ENCODE results near the gene ACBD4.

DNA sequence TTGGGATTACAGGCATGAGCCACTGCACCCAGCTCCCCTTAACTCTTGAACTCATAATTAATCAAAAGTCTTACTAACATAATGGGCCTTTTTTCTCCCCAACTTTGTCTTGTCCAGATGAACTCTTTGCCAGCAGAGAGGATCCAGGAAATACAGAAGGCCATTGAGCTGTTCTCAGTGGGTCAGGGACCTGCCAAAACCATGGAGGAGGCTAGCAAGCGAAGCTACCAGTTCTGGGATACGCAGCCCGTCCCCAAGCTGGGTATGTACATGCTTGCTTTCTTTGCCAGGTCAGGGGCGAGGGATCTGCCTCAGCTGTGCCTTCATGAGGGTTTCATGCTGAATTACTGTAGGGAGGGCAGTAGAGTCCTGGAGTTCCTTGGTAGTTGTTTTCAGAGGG is 49.1 kb upstream of the ACBD4 start:
- TF ChIP-seq, protein P1, sequence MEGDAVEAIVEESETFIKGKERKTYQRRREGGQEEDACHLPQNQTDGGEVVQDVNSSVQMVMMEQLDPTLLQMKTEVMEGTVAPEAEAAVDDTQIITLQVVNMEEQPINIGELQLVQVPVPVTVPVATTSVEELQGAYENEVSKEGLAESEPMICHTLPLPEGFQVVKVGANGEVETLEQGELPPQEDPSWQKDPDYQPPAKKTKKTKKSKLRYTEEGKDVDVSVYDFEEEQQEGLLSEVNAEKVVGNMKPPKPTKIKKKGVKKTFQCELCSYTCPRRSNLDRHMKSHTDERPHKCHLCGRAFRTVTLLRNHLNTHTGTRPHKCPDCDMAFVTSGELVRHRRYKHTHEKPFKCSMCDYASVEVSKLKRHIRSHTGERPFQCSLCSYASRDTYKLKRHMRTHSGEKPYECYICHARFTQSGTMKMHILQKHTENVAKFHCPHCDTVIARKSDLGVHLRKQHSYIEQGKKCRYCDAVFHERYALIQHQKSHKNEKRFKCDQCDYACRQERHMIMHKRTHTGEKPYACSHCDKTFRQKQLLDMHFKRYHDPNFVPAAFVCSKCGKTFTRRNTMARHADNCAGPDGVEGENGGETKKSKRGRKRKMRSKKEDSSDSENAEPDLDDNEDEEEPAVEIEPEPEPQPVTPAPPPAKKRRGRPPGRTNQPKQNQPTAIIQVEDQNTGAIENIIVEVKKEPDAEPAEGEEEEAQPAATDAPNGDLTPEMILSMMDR (IDR thresholded peaks at IDR 0.05), result no peak
- TF ChIP-seq POLR2A (IDR thresholded peaks at IDR 0.05) (no peak), POLR2AphosphoS5 (IDR thresholded peaks at IDR 0.05) (no peak), EP300 (IDR thresholded peaks at IDR 0.05) (no peak)
